A549 (cell line): ENCODE results near the gene SWT1. TPM values are rescaled to one million over a fixed set of nuclear protein-coding genes. Genes with fewer than 3 reads are reported as not detected.

Experiments
- ATAC-seq, 2 experiments: fragments of 200-7000 bp in 1 of 2; fragments of >200 bp in 1 of 2; cut with Nextera tagmentation in 1 of 2; cut with Tn5 transposase in 1 of 2; 3 replicates each; pipeline versions ENCODE4 v1.8.0 to v1.9.1; 2018 to 2020; ENCODE audit warnings: mild to moderate bottlenecking in 1 of 2, moderate library complexity in 1 of 2
- CTCF ChIA-PET: fragments of 300-600 bp; sonication (Branson Sonifier 250); formaldehyde crosslinking; extraction: SDS; loops from one replicate; lab custom pipeline; 2021; ENCODE audit warnings: antibody characterized with exemption, inconsistent platforms; lab: Yijun Ruan, JAX
- POLR2A ChIA-PET: fragments of 350-600 bp; formaldehyde crosslinking; extraction: SDS; loops from one replicate; lab custom pipeline; 2021; ENCODE audit warnings: antibody characterized with exemption, inconsistent platforms; lab: Yijun Ruan, JAX
- DNase-seq, 2 experiments: peaks; one replicate each; pipeline versions ENCODE4 v3.0.0 to v3.0.0-alpha.2; 2011 to 2016; ENCODE audit warnings: low read depth in 1 of 2, low spot score in 1 of 2
- FAIRE-seq: peaks from 2 replicates; lab custom pipeline; 2011; peaks lifted over from hg19 to GRCh38; lab: Jason Lieb, UNC
- H3K27ac ChIP-seq, 2 experiments: fragments of >200 bp; sonication (Bioruptor Twin); formaldehyde crosslinking; 3 replicates each; pipeline ENCODE4 v1.5.1; 2016 to 2017
- H3K4me1 ChIP-seq: fragments of >200 bp; sonication (Bioruptor Twin); formaldehyde crosslinking; 3 replicates; pipeline ENCODE4 v1.6.1; 2016
- H3K4me2 ChIP-seq: fragments of >200 bp; sonication (Bioruptor Twin); formaldehyde crosslinking; 3 replicates; pipeline ENCODE4 v1.6.1; 2016
- H3K4me3 ChIP-seq: fragments of >200 bp; sonication (Bioruptor Twin); formaldehyde crosslinking; 3 replicates; pipeline ENCODE4 v1.5.1; 2016
- H3K9me3 ChIP-seq: fragments of >200 bp; sonication (Bioruptor Twin); formaldehyde crosslinking; 3 replicates; pipeline ENCODE4 v1.6.1; 2016
- ATOH8 ChIP-seq: fragments of 250-450 bp; sonication (Bioruptor Pico); IDR thresholded peaks from 2 replicates; pipeline ENCODE4 v1.5.0; 2020; ENCODE audit warnings: low read depth, mild to moderate bottlenecking, moderate library complexity
- CBX2 ChIP-seq: fragments of 200-600 bp; sonication (generic); IDR thresholded peaks from 2 replicates; pipeline ENCODE4 v1.6.1; 2016; ENCODE audit warnings: low read depth, mild to moderate bottlenecking, borderline replicate concordance
- CBX8 ChIP-seq: fragments of 200-600 bp; sonication (generic); IDR thresholded peaks from 2 replicates; pipeline ENCODE4 v1.6.1; 2016
- CEBPB ChIP-seq, 2 experiments: fragments of >200 bp in 1 of 2; sonication (Bioruptor Twin) in 1 of 2; formaldehyde crosslinking in 1 of 2; IDR thresholded peaks; 2 replicates each; pipeline ENCODE4 v1.6.1; 2012 to 2016
- E2F6 ChIP-seq: IDR thresholded peaks from 2 replicates; pipeline ENCODE4 v1.6.1; 2012; ENCODE audit warnings: low read depth, borderline replicate concordance
- EHF ChIP-seq: fragments of 250-450 bp; sonication (Bioruptor Pico); IDR thresholded peaks from 2 replicates; pipeline ENCODE4 v1.5.0; 2020; ENCODE audit warnings: mild to moderate bottlenecking
- ELK1 ChIP-seq: fragments of 150-350 bp; IDR thresholded peaks from 2 replicates; pipeline ENCODE4 v1.6.1; 2014; ENCODE audit warnings: low read depth, mild to moderate bottlenecking, low read length
- ESRRA ChIP-seq: fragments of 150-350 bp; IDR thresholded peaks from 2 replicates; pipeline ENCODE4 v1.6.1; 2014; ENCODE audit warnings: mild to moderate bottlenecking, low read length, borderline replicate concordance
- FOSB ChIP-seq: fragments of 250-450 bp; sonication (Bioruptor Pico); IDR thresholded peaks from 2 replicates; pipeline ENCODE4 v1.5.0; 2020; ENCODE audit warnings: mild to moderate bottlenecking, moderate library complexity
- FOSL2 ChIP-seq, 2 experiments: fragments of 450-650 bp in 1 of 2; fragments of >200 bp in 1 of 2; sonication (Bioruptor Twin) in 1 of 2; formaldehyde crosslinking; IDR thresholded peaks; 2 replicates each; pipeline versions ENCODE4 v1.5.0 to v1.6.1; 2016 to 2020; ENCODE audit warnings: mild to moderate bottlenecking in 1 of 2, moderate library complexity in 1 of 2
- HDAC2 ChIP-seq: fragments of 200-600 bp; sonication (generic); IDR thresholded peaks from 2 replicates; pipeline ENCODE4 v1.6.1; 2016
- HEYL ChIP-seq: fragments of 250-450 bp; sonication (Bioruptor Pico); IDR thresholded peaks from 2 replicates; pipeline ENCODE4 v1.8.0; 2021; ENCODE audit warnings: mild to moderate bottlenecking, moderate library complexity
- HOXA7 ChIP-seq: fragments of 250-450 bp; sonication (Bioruptor Pico); IDR thresholded peaks from 2 replicates; pipeline ENCODE4 v1.5.0; 2020; ENCODE audit warnings: mild to moderate bottlenecking, moderate library complexity
- MAFK ChIP-seq: fragments of 450-650 bp; IDR thresholded peaks from 2 replicates; pipeline ENCODE4 v1.6.1; 2014; ENCODE audit not compliant: partially characterized antibody
- PBX3 ChIP-seq: IDR thresholded peaks from 2 replicates; pipeline ENCODE4 v1.6.1; 2012
- POLR2A ChIP-seq: IDR thresholded peaks from 2 replicates; pipeline ENCODE4 v1.6.1; 2012; ENCODE audit warnings: mild to moderate bottlenecking, low read length
- POLR2AphosphoS2 ChIP-seq: conservative IDR thresholded peaks from 2 replicates; pipeline ENCODE4 v1.6.1; 2012; ENCODE audit warnings: low read length, improper control_type of control experiment, inconsistent platforms
- RCOR1 ChIP-seq: fragments of 150-350 bp; IDR thresholded peaks from 2 replicates; pipeline ENCODE4 v1.6.1; 2014; ENCODE audit warnings: antibody characterized with exemption, low read length, low read depth
- SREBF2 ChIP-seq: fragments of 450-650 bp; IDR thresholded peaks from 2 replicates; pipeline ENCODE4 v1.6.1; 2014; ENCODE audit warnings: mild to moderate bottlenecking, moderate library complexity
- TFCP2L1 ChIP-seq: fragments of 250-450 bp; sonication (Bioruptor Pico); IDR thresholded peaks from 2 replicates; pipeline ENCODE4 v1.5.0; 2021; ENCODE audit warnings: mild to moderate bottlenecking
- USF2 ChIP-seq: fragments of 450-650 bp; IDR thresholded peaks from 2 replicates; pipeline ENCODE4 v1.6.1; 2014; ENCODE audit warnings: antibody characterized with exemption
- WGBS: methylation state at CpG from one replicate; pipeline ENCODE4 v1.1.6; 2017; ENCODE audit errors: missing lambda C conversion rate; 5-methylcytosine and 5-hydroxymethylcytosine counted together
- polyA plus RNA-seq, 4 experiments: library from polyadenylated mRNA; depleted of rRNA in 3 of 4; stranded (reverse); fragments of >200 nt; fragmentation: RNase III in 1 of 4; extraction: RNeasy Plus Mini Kit Qiagen cat#74134 plus additional on column Dnase treatment in 1 of 4; gene quantifications; 2 replicates in 3 of 4; 3 replicates in 1 of 4; pipeline ENCODE4 v1.2.3, GENCODE V29; 2011 to 2017

The SWT1 gene
- polyA plus RNA-seq, 2 of the 4 experiments (the other 2 are of a cell fraction): 1.5 to 2.4 TPM

- H3K4me3 ChIP-seq: no peak overlapping the region
- no peak for DNase-seq
- POLR2A ChIA-PET: no interaction called here
- TF ChIP-seq MAFK (peak; percentile 48), ESRRA (no peak), POLR2AphosphoS2 (no peak), CBX8 (no peak)
- TF ChIP-seq, all 56 proteins: peak for 1
- 92% methylated on average over 5 of the region's 5 CpGs for WGBS
- Histone ChIP-seq H3K27ac (no peak overlapping the region), H3K4me1 (peaks cover 20% of the 10 kb centered on the region), H3K4me2 (no peak overlapping the region), H3K9me3 (no peaks in the 10 kb centered on the region)
- FAIRE-seq (no peak), ATAC-seq (no peak)
- CTCF ChIA-PET: no interaction called here
Observed at GRCh38 chr1:185151215-185151614, 5.8 kb upstream of the SWT1 start.

- whole genome bisulfite sequencing: 84% methylated on average over 3 of the region's 3 CpGs
- Histone ChIP-seq H3K4me2 (no peak overlapping the region), H3K4me3 (no peak overlapping the region), H3K27ac (no peak overlapping the region), H3K4me1 (peaks cover 20% of the 10 kb centered on the region), H3K9me3 (no peaks in the 10 kb centered on the region)
- no peak for TF ChIP-seq CBX2
- TF ChIP-seq CEBPB (IDR thresholded peaks at IDR 0.05): no peak
- no peak for TF ChIP-seq ELK1
- no peak for TF ChIP-seq FOSB (CRISPR knock-in tag)
- TF ChIP-seq USF2: no peak
- TF ChIP-seq E2F6: no peak
- TF ChIP-seq CBX8: no peak
- TF ChIP-seq HOXA7: no peak
- TF ChIP-seq ATOH8: no peak
- TF ChIP-seq RCOR1: no peak
- no peak for TF ChIP-seq HDAC2
- TF ChIP-seq PBX3: no peak
- no peak for TF ChIP-seq MAFK
- TF ChIP-seq EHF (CRISPR knock-in tag): no peak
- TF ChIP-seq POLR2A: no peak
- TF ChIP-seq TFCP2L1 (CRISPR knock-in tag): no peak
- ChIA-PET POLR2A (no interaction called here), CTCF (interaction anchor here (0.6 to 1.5 kb wide), 2 partner anchors 529 to 551 kb away, joined by 3 to 4 read pairs; no protein-coding TSS in a partner anchor)
- DNase-seq (no peak), ATAC-seq (no peak), FAIRE-seq (peak; percentile 46)
Observed at GRCh38 chr1:185152187-185152767, 4.7 kb upstream of the SWT1 start.

- ChIA-PET CTCF (interaction anchor here (1.6 kb wide), 1 partner anchor 22 kb away, joined by 3 read pairs; no protein-coding TSS in a partner anchor), POLR2A (no interaction called here)
Observed at GRCh38 chr1:185154912-185155513, 2.0 kb upstream of the SWT1 start.

More at GRCh38 chr1:185154912-185155513, 2.0 kb upstream of the SWT1 start:
- FAIRE-seq (no peak), ATAC-seq (no peak), DNase-seq (no peak)
- Histone ChIP-seq H3K9me3 (no peaks in the 10 kb centered on the region), H3K4me3 (no peak overlapping the region; the same call in 2 of the 3 replicates), H3K4me2 (peak overlapping the region; percentile 92), H3K27ac (no peak overlapping the region), H3K4me1 (peaks cover 26% of the 10 kb centered on the region)
- TF ChIP-seq HEYL (CRISPR knock-in tag) (no peak), FOSL2 (IDR thresholded peaks at IDR 0.05) (no peak), FOSL2 (CRISPR knock-in tag; IDR thresholded peaks at IDR 0.05) (no peak), SREBF2 (no peak), FOSB (CRISPR knock-in tag) (no peak)
- WGBS: 40% methylated on average over 2 of the region's 2 CpGs
